GM12892 (cell line): ENCODE measurements around the gene NOSIP.

Source experiments
- POLR2A ChIP-seq: IDR thresholded peaks from 2 replicates; pipeline ENCODE4 v1.6.1; 2011; ENCODE audit warnings: low read depth, low read length, control low read depth
- POLR2AphosphoS5 ChIP-seq: IDR thresholded peaks from 2 replicates; pipeline ENCODE4 v1.6.1; 2011; ENCODE audit warnings: low read depth, low read length, control low read depth
- TAF1 ChIP-seq: IDR thresholded peaks from 2 replicates; pipeline ENCODE4 v1.6.1; 2011; ENCODE audit warnings: low read depth, mild to moderate bottlenecking, control low read depth, low read length, borderline replicate concordance

- TF ChIP-seq TAF1 (no peak), POLR2AphosphoS5 (no peak), POLR2A (no peak)
Measured at GRCh38 chr19:49609499-49610092, 29.2 kb upstream of the NOSIP start.
